Fibroblast of upper back skin (primary cell): ENCODE measurements around the gene ISX.
"Not testable (repeated sequence)": the region's sequence is repeated elsewhere in the genome, so short reads cannot be mapped to it uniquely, and the experiment has no call there.

Source experiments
- DNase-seq: peaks from one replicate; pipeline ENCODE4 v3.0.0-alpha.2; 2013

ISX gene

DNA sequence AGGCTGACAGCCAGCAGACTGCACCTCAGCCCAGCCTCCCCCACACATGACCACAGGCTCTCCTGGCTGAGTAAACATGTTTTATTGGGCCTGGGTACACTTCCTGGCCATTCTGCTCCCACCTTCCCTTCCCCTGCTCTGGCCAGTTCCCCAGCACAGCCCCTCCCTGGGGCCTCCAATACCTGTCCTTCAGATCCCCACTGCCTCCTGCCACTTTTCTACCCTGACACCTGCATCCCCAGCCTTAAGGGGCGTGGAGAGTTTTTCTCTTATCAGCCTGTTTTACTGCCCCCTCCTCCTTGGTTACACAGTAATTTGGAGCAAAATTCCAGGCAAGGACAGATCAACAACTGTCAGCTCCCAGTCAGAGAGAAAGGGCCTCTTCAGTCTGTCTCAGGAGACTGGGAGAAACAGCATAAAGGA is at the start of gene ISX:
ISX (plus strand) TSS at position 363 of the 423 bp plus-strand sequence. CDS start 930 bp downstream, outside the sequence.
- DNase-seq, result no peak

DNA sequence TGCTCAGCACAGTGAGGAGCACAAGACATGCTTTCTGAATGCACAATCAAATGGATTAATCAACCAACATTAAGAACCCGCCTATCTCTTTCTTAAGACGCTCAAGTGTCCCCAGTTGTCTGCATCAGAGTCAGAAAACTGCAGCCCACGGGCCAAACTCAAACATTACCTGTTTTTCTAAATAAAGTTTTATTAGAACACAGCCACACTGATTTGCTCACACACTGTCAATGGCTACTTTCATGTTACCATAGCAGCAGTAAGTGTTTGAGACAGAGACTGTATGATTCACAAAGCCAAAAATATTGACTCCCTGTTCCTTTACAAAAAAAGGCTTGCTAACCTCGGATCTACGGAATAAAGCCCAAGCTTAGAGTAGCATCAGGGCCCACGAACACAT is 49.0 kb upstream of the ISX start:
- no peak for DNase-seq

DNA sequence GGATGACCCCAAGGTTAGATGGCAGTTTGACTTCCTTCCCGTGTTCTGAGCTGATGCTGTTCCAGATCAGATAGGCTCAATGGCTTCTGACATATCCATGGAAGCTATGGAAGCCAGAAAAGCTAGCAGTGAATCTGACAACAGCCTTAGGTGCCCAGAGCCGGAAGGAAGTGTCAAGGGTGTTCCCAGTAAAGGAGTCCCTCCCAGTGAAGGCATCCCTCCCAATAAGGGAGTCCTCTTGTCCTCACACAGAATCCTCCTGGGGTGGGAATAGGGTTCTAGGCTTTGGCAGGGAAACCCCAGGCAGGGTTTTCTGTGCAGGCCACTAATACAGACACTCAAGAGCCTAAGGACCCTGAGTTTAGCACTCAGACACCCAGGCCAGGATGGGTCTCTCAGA is 47.0 kb upstream of the ISX start:
- no peak for DNase-seq

DNA sequence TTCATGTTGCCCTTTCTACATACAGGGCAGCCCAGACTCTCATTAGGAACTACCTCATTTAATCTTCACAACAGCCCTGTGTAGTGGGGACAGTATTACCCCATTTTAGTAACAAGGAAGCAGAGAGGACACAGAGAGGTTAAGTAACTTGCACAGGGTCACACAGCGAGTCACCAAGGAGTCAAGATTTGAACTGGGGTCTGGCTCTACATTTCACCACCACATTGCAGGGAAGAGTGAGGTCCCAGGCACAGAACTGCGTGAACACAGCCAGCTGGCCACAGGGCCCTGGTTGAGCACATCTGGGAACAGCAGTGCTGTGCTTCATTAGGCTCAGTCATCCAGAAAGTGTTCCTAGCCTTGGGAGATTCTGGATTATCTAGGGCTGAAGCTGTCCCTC is 45.4 kb upstream of the ISX start:
- no peak for DNase-seq

DNA sequence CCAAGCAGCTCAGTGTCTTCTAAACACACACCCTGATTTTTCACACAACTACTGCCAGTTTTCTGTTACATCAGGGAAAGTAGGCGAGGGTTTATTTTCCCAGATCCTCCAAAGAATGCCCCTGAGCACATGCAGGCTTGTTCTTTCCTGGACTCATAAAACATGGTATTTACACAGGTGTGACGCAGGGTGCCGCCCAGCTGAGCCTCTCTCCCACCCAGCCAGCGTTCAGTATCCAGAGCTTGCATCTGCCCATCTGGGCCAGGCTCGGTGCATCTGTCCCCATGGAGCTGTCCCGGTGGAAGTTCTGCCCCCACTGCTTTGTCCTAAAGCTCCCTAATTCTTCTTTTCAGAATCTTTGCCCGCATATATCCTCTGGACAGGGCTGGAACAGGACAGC is 44.8 kb upstream of the ISX start:
- no peak for DNase-seq

GRCh38 chr22:35022291-35022690 is 43.7 kb upstream of the ISX start:
- DNase-seq, result no peak

- DNase-seq, result peak; percentile 59
These were observed 42.1 kb upstream of the ISX start for GRCh38 chr22:35023692-35024363.

GRCh38 chr22:35024364-35024692 is 41.6 kb upstream of the ISX start:
- DNase-seq, result no peak

DNA sequence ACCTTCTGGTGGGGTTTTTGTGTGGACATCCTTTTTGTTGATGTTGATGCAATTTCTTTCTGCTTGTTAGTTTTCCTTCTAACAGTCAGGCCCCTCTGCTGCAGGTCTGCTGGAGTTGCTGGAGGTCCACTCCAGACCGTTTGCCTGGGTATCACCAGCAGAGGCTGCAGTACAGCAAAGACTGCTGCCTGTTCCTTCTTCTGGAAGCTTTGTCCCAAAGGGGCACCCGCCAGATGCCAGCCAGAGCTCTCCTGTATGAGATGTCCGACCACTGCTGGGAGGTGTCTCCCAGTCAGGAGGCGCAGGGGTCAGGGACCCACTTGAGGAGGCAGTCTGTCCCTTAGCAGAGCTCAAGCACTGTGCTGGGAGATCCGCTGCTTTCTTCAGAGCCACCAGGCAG is 35.8 kb upstream of the ISX start:
- DNase-seq, result not testable (repeated sequence)

GRCh38 chr22:35032571-35032970 is 33.4 kb upstream of the ISX start:
- no peak for DNase-seq

DNA sequence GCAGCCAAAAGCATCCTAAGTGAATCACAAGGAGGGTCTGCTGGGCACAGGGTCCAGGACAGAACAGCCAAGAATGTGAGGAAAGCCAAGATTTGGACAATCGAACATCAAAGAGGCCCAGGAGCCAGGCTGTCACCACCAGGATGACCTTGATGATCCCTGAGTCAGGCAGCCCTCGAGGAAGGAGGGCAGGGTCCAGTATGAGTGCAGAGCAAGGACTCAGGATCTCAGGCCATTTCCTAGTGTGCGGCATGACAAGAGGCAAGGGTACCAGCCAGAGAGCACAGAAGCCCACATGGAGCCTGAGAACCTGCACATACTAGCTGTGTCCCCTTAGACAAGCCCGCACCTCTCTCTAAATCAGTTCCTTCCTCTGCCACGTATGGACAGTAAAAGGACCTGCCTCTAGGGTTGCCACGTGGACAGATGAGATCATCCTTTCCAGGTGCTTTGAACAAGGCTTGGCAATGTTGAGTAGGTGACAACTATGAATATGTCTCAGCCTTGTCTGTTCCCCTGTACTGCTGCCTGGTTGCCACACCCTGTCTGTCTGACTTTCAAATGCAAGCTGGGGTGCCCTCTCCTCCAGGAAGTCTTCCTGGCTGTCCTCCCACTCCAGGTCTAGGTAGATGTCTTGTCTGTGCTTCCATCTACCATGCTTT is 32.2 kb upstream of the ISX start:
- no peak for DNase-seq

- DNase-seq, result no peak
These were observed 31.0 kb upstream of the ISX start for GRCh38 chr22:35034963-35035362.

- peak; percentile 32 for DNase-seq
These were observed 28.9 kb upstream of the ISX start for GRCh38 chr22:35037089-35037488.

- DNase-seq, result peak; percentile 36
These were observed 26.3 kb upstream of the ISX start for GRCh38 chr22:35039625-35040024.

DNA sequence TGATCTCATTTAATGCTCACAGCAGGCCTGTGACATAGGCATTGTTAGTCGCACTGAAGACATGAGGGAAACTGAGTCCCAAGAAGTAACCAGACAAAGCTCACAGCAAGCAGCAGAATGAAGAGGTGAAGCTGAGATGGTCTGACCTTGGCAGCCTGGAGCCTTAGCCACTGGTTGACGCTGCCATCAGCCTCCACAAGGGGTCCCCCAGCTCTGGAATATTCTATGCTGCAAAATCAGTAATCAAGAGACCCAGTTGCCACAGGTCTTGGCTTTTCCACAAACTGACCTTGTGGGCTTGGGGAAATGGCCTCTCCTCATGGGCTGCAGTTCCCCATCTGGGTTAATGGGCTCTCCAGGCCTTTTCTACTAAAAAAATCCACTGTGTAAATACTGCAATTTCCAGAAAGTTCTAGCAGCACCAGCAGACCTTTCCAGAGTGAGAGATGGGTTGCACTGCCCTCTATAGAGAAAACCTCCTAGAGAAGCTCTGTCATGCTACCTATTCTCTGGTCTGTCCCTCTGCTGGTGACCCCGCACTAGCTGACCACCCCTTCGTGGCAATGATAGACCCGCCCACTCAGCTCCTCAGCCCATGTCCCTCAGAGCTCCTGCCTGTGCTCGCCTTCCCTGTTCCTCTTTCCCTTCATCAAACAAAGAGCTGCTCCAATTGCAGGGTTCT is 22.6 kb upstream of the ISX start:
- no peak for DNase-seq

GRCh38 chr22:35043934-35044319 is 22.0 kb upstream of the ISX start:
- no peak for DNase-seq

- no peak for DNase-seq
These were observed 21.2 kb upstream of the ISX start for GRCh38 chr22:35044607-35045390.

DNA sequence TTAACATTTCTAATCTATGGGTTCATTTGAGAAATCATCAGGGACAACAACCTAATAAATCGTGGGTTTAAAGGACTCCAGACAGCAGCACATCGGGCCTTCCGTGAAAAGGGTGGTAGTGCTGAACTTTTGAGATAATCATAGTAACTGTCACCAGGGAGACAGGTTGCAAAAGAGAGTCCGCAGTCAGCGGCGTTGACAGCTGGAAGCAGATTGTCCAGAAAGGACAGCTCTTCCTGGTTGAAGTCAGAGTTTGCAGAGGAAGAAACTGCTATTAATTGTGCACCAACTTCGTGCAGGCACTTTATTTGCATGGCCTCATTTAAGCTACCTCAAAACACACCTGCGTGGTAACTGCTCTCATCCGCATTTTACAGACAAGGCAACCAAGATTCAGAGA is 20.5 kb upstream of the ISX start:
- no peak for DNase-seq

DNA sequence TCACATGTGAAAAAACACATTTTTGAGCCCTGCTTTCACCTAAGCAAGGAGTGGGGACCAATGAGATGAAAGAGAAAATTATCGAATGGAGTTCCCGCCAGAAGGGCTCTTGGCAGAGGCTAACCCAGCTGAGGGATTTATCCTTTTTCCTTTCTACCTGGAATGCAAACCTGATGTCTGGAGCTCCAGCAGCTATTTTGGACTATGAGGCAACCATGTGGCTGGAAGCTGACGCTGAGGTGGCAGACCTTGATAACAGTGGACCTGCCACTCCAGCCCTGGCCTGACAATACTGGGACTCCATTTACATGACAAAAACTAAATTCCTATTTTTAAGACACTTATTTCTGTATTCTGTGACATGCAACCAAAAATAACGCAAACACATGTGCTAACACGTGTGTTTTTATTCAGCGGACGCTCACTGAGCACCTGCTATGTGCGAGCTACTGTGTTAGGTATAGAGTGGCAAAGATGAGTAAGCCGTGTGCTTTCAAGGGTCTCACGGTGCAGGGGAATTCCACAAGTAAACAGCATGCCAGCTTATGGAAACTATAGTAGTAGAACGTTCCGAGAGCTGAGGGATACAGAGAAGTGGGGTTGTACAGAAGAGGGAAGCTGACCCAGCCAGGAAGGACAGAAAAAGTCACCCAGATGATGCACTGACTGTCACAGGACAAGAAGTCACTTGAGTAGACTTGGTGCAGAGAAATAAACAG is 19.1 kb upstream of the ISX start:
- DNase-seq, result no peak

- DNase-seq, result not testable (repeated sequence)
These were observed 15.9 kb upstream of the ISX start for GRCh38 chr22:35050038-35050437.

DNA sequence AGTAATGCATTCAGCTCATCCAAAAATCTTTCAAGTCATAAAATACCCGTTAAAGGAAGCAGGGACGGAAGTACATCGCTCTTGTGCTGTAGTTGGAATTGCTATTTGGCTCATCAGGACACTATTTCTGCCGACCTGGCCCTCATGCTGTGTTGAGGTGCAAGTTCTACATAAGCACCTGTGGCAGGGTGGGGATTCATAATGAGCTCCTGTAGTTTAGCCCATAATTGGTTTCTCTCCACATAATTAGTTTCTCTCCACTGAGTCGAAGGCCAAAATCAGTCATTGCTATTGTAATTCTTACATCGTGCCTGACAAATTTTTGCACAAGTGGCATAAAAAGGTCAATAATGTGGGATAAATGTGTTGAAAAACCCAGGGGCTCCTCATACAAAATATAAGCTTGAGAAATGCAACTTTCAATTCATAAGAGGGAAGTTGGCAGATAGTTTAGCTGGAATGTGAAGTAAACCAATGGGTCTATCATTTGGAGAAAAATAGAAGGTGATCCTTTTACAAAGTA is 14.9 kb upstream of the ISX start:
- DNase-seq, result no peak

DNA sequence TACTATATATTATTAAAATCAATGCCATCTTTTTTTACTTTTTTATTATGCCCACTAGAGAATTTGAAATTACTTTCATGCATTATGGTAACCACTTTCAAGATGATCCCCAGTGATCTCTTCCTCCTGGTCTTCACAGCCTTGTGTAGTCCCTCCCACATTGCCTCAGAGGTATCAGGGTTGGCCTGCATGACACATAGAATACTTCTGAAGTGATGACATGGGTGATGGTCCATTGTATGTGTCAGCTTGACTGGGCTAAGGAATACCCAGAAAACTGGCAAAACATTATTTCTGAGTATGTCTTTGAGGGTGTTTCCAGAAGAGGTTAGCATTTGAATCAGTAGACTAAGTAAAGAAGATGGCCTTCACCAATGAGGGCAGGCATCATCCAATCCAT is 14.2 kb upstream of the ISX start:
- DNase-seq, result no peak
